PFSK-1 (cell line): ENCODE results near the gene RD3L.

Source experiments
- POLR2AphosphoS5 ChIP-seq: IDR thresholded peaks from 2 replicates; pipeline ENCODE4 v1.6.1; 2012; ENCODE audit warnings: low read depth, mild to moderate bottlenecking, control low read depth, low read length, moderate library complexity
- SIN3A ChIP-seq: IDR thresholded peaks from 2 replicates; pipeline ENCODE4 v1.6.1; 2012; ENCODE audit warnings: mild to moderate bottlenecking, low read length, moderate library complexity, borderline replicate concordance; ENCODE audit not compliant: insufficient read depth
- TAF1 ChIP-seq: IDR thresholded peaks from 2 replicates; pipeline ENCODE4 v1.6.1; 2012; ENCODE audit warnings: low read length, control low read depth, borderline replicate concordance; ENCODE audit not compliant: insufficient read depth
- TF ChIP-seq, protein P1 (sequence below), 2 experiments: IDR thresholded peaks; 2 replicates each; pipeline versions ENCODE4 v1.6.1 to v1.8.0; 2011 to 2012; ENCODE audit warnings: low read depth in 2 of 2, low read length in 2 of 2, control low read depth in 1 of 2, inconsistent platforms in 1 of 2, mild to moderate bottlenecking in 1 of 2, moderate library complexity in 1 of 2; ENCODE audit not compliant: insufficient read depth in 1 of 2

DNA sequence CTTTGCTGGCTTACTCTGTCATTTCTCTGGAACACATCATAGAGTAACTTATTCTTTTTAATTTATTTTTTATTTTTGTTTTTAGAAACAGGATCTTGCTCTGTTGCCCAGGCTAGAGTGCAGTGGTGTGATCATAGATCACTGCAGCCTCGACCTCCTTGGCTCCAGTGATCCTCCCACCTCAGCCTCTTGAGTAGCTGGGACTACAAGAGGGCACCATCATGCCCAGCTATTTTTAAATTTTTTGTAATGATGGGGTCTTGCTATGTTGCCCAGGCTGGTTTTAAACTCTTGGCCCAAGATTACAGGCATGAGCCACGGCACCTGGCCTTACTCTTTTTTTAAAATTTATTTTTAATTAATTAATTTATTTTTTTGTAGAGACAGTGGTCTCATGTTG lies 32.2 kb upstream of the RD3L start:
- TF ChIP-seq TAF1 (no peak), POLR2AphosphoS5 (no peak), SIN3A (no peak)
- TF ChIP-seq, protein P1, sequence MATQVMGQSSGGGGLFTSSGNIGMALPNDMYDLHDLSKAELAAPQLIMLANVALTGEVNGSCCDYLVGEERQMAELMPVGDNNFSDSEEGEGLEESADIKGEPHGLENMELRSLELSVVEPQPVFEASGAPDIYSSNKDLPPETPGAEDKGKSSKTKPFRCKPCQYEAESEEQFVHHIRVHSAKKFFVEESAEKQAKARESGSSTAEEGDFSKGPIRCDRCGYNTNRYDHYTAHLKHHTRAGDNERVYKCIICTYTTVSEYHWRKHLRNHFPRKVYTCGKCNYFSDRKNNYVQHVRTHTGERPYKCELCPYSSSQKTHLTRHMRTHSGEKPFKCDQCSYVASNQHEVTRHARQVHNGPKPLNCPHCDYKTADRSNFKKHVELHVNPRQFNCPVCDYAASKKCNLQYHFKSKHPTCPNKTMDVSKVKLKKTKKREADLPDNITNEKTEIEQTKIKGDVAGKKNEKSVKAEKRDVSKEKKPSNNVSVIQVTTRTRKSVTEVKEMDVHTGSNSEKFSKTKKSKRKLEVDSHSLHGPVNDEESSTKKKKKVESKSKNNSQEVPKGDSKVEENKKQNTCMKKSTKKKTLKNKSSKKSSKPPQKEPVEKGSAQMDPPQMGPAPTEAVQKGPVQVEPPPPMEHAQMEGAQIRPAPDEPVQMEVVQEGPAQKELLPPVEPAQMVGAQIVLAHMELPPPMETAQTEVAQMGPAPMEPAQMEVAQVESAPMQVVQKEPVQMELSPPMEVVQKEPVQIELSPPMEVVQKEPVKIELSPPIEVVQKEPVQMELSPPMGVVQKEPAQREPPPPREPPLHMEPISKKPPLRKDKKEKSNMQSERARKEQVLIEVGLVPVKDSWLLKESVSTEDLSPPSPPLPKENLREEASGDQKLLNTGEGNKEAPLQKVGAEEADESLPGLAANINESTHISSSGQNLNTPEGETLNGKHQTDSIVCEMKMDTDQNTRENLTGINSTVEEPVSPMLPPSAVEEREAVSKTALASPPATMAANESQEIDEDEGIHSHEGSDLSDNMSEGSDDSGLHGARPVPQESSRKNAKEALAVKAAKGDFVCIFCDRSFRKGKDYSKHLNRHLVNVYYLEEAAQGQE (IDR thresholded peaks at IDR 0.05; ENCODE audit: insufficient read depth in 1 of 2, low read depth in 2 of 2, low read length in 2 of 2) = no peak
